ENCODE data around the gene UNC13C. TPM values are rescaled to one million over a fixed set of nuclear protein-coding genes. Genes with fewer than 3 reads are reported as not detected.

UNC13C gene
- total and polyA plus RNA-seq, 4 donors: 0.05 to 16.0 (median 0.12) TPM; not detected in 1

GRCh38 chr15:54007256-54007655, 29.0 kb downstream of the UNC13C start:
- ATAC-seq (ENCODE audit: insufficient read depth, low FRiP score) (no peak), DNase-seq (no peak)
- H3K9ac ChIP-seq (ENCODE audit: insufficient read depth in 1 of 2, low read length in 2 of 2): no peak overlapping the region
- WGBS, 2 donors: 91 to 92% methylated on average over 2 of the region's 2 CpGs
- peaks cover 0 to 2% (median 0%) of the 10 kb centered on the region in 4 donors for H3K36me3 ChIP-seq (ENCODE audit: control insufficient read depth in 4 of 4, insufficient read depth in 4 of 4, low read length in 4 of 4)
- H3K9me3 ChIP-seq (ENCODE audit: control insufficient read depth in 4 of 4, insufficient read depth in 3 of 4, low read length in 3 of 4): no peaks in the 10 kb centered on the region
- peaks cover 0 to 9% (median 0%) of the 10 kb centered on the region in 5 donors for H3K4me1 ChIP-seq (ENCODE audit: control insufficient read depth in 5 of 5, insufficient read depth in 5 of 5, low read length in 5 of 5)
- H3K27ac ChIP-seq (ENCODE audit: low read depth in 1 of 2, low read length in 1 of 2): no peak overlapping the region
- H3K27me3 ChIP-seq (ENCODE audit: control insufficient read depth in 3 of 3, insufficient read depth in 3 of 3, low read length in 2 of 3): no peaks in the 10 kb centered on the region
- no peak for TF ChIP-seq CTCF (IDR thresholded peaks at IDR 0.05; ENCODE audit: control extremely low read depth, extremely low read depth)
- no peak overlapping the region for H3K4me3 ChIP-seq

GRCh38 chr15:54011656-54012055, 33.4 kb downstream of the UNC13C start:
- H3K4me3 ChIP-seq: no peak overlapping the region
- ATAC-seq (ENCODE audit: insufficient read depth, low FRiP score): no peak
- WGBS, 2 donors: 82 to 83% methylated on average over 1 of the region's 1 CpG

GRCh38 chr15:54014067-54014655, 35.9 kb downstream of the UNC13C start:
- Histone ChIP-seq H3K9me3 (ENCODE audit: control insufficient read depth in 4 of 4, insufficient read depth in 3 of 4, low read length in 3 of 4) (no peaks in the 10 kb centered on the region), H3K27me3 (ENCODE audit: control insufficient read depth in 3 of 3, insufficient read depth in 3 of 3, low read length in 2 of 3) (no peaks in the 10 kb centered on the region), H3K9ac (ENCODE audit: insufficient read depth in 1 of 2, low read length in 2 of 2) (no peak overlapping the region), H3K36me3 (ENCODE audit: control insufficient read depth in 4 of 4, insufficient read depth in 4 of 4, low read length in 4 of 4) (no peaks in the 10 kb centered on the region), H3K4me3 (no peak overlapping the region), H3K27ac (ENCODE audit: low read depth in 1 of 2, low read length in 1 of 2) (no peak overlapping the region), H3K4me1 (ENCODE audit: control insufficient read depth in 5 of 5, insufficient read depth in 5 of 5, low read length in 5 of 5) (peaks cover 0 to 49% (median 9%) of the 10 kb centered on the region in 5 donors)
- WGBS, 2 donors: 61 to 76% methylated on average over 4 of the region's 4 CpGs
- DNase-seq (peak in 2 of 3 donors; percentile 26 to 60), ATAC-seq (ENCODE audit: insufficient read depth, low FRiP score) (no peak)
- no peak for TF ChIP-seq CTCF (IDR thresholded peaks at IDR 0.05; ENCODE audit: control extremely low read depth, extremely low read depth)

More at GRCh38 chr15:54011656-54012055, 33.4 kb downstream of the UNC13C start:
- peak; percentile 50 to 88 (median 88) for DNase-seq
- Histone ChIP-seq H3K27ac (ENCODE audit: low read depth in 1 of 2, low read length in 1 of 2) (no peak overlapping the region), H3K36me3 (ENCODE audit: control insufficient read depth in 4 of 4, insufficient read depth in 4 of 4, low read length in 4 of 4) (peaks cover 0 to 2% (median 0%) of the 10 kb centered on the region in 4 donors), H3K9ac (ENCODE audit: insufficient read depth in 1 of 2, low read length in 2 of 2) (no peak overlapping the region), H3K9me3 (ENCODE audit: control insufficient read depth in 4 of 4, insufficient read depth in 3 of 4, low read length in 3 of 4) (no peaks in the 10 kb centered on the region), H3K27me3 (ENCODE audit: control insufficient read depth in 3 of 3, insufficient read depth in 3 of 3, low read length in 2 of 3) (no peaks in the 10 kb centered on the region), H3K4me1 (ENCODE audit: control insufficient read depth in 5 of 5, insufficient read depth in 5 of 5, low read length in 5 of 5) (peaks cover 0 to 31% (median 9%) of the 10 kb centered on the region in 5 donors)
- no peak for TF ChIP-seq CTCF (IDR thresholded peaks at IDR 0.05; ENCODE audit: control extremely low read depth, extremely low read depth)

All from lung (tissue), 12 donors.